ENCODE results near the gene TMUB1. TPM values are rescaled to one million over a fixed set of nuclear protein-coding genes. Genes with fewer than 3 reads are reported as not detected.

TMUB1 gene
- total and polyA plus RNA-seq, 2 donors (not counting 1 experiment from before 2014, with no cell fraction given), result 49.2 to 102 TPM

- no peaks in the 10 kb centered on the region for H3K9me3 ChIP-seq (ENCODE audit: control extremely low read depth in 1 of 3, control insufficient read depth in 2 of 3, insufficient read depth in 1 of 3, low read length in 2 of 3)
- intact Hi-C loops (cut with micrococcal nuclease), result no loop called here
- no peaks in the 10 kb centered on the region for H3K4me1 ChIP-seq (ENCODE audit: control insufficient read depth in 2 of 2, insufficient read depth in 2 of 2, low read length in 2 of 2)
- no peak for ATAC-seq (ENCODE audit: low read depth)
- H3K4me2 ChIP-seq (replicated peaks; ENCODE audit: low read depth, low read length, poor library complexity, severe bottlenecking), result no peak overlapping the region
- Mint-ChIP-seq H3K4me1 (no peaks in the 10 kb centered on the region), H3K9me3 (ENCODE audit: insufficient read depth) (no peaks in the 10 kb centered on the region), H3K27ac (no peak overlapping the region), H3K4me3 (no peak overlapping the region), H3K27me3 (peaks cover 7% of the 10 kb centered on the region)
- 93% methylated on average over 17 of the region's 17 CpGs for WGBS (ENCODE audit: insufficient coverage)
- peaks cover 0 to 3% (median 0%) of the 10 kb centered on the region in 4 experiments for H3K27me3 ChIP-seq (replicated peaks in 1 of 4; ENCODE audit: control extremely low read depth in 1 of 4, control insufficient read depth in 3 of 4, insufficient read depth in 4 of 4, low read length in 3 of 4)
- H3K4me3 ChIP-seq (ENCODE audit: control extremely low read depth in 1 of 5, extremely low read depth in 1 of 5, insufficient read depth in 1 of 5, low read depth in 2 of 5, low read length in 4 of 5), result no peak overlapping the region
- no peak overlapping the region for H3K9ac ChIP-seq (ENCODE audit: low read length)
- DNase-seq, result no peak
- H3K79me2 ChIP-seq (ENCODE audit: control insufficient read depth, insufficient read depth, low read length), result no peaks in the 10 kb centered on the region
- H3K27ac ChIP-seq (ENCODE audit: low read length in 2 of 2), result no peak overlapping the region
- no peak overlapping the region for H2AFZ ChIP-seq (ENCODE audit: insufficient read depth, low read depth, low read length, poor library complexity, severe bottlenecking)
- ChIA-PET CTCF (interaction anchor here (1.1 kb wide), 1 partner anchor 14 kb away, joined by 3 read pairs; no protein-coding TSS in a partner anchor), POLR2A (no interaction called here)
- no peak for TF ChIP-seq CTCF (IDR thresholded peaks at IDR 0.05)
- no peaks in the 10 kb centered on the region for H3K36me3 ChIP-seq (replicated peaks in 1 of 2; ENCODE audit: control extremely low read depth in 1 of 2, control insufficient read depth in 1 of 2, extremely low read depth in 1 of 2, insufficient read depth in 2 of 2, low read length in 1 of 2)
- no peaks in the 10 kb centered on the region for H4K20me1 ChIP-seq (ENCODE audit: control insufficient read depth, insufficient read depth, low read length, poor library complexity, severe bottlenecking)
These were observed 12.7 kb upstream of the TMUB1 start for GRCh38 chr7:151095828-151096475.

- no peaks in the 10 kb centered on the region for H3K79me2 ChIP-seq (ENCODE audit: control insufficient read depth, insufficient read depth, low read length)
- 92% methylated on average over 8 of the region's 10 CpGs for WGBS (ENCODE audit: insufficient coverage)
- no peaks in the 10 kb centered on the region for H3K4me1 Mint-ChIP-seq
These were observed 12.0 kb upstream of the TMUB1 start for GRCh38 chr7:151095123-151095797.

More at GRCh38 chr7:151095123-151095797, 12.0 kb upstream of the TMUB1 start:
- Histone ChIP-seq H4K20me1 (ENCODE audit: control insufficient read depth, insufficient read depth, low read length, poor library complexity, severe bottlenecking) (no peaks in the 10 kb centered on the region), H3K4me2 (replicated peaks; ENCODE audit: low read depth, low read length, poor library complexity, severe bottlenecking) (no peak overlapping the region), H2AFZ (ENCODE audit: insufficient read depth, low read depth, low read length, poor library complexity, severe bottlenecking) (no peak overlapping the region), H3K9me3 (ENCODE audit: control extremely low read depth in 1 of 3, control insufficient read depth in 2 of 3, insufficient read depth in 1 of 3, low read length in 2 of 3) (no peaks in the 10 kb centered on the region), H3K4me1 (ENCODE audit: control insufficient read depth in 2 of 2, insufficient read depth in 2 of 2, low read length in 2 of 2) (no peaks in the 10 kb centered on the region), H3K9ac (ENCODE audit: low read length) (no peak overlapping the region), H3K4me3 (ENCODE audit: control extremely low read depth in 1 of 5, extremely low read depth in 1 of 5, insufficient read depth in 1 of 5, low read depth in 2 of 5, low read length in 4 of 5) (no peak overlapping the region), H3K36me3 (replicated peaks in 1 of 2; ENCODE audit: control extremely low read depth in 1 of 2, control insufficient read depth in 1 of 2, extremely low read depth in 1 of 2, insufficient read depth in 2 of 2, low read length in 1 of 2) (no peaks in the 10 kb centered on the region), H3K27ac (ENCODE audit: low read length in 2 of 2) (no peak overlapping the region), H3K27me3 (replicated peaks in 1 of 4; ENCODE audit: control extremely low read depth in 1 of 4, control insufficient read depth in 3 of 4, insufficient read depth in 4 of 4, low read length in 3 of 4) (peaks cover 0 to 3% (median 0%) of the 10 kb centered on the region in 4 experiments)
- POLR2A ChIA-PET, result no interaction called here
- Mint-ChIP-seq H3K27me3 (peaks cover 7% of the 10 kb centered on the region), H3K9me3 (ENCODE audit: insufficient read depth) (no peaks in the 10 kb centered on the region), H3K27ac (no peak overlapping the region), H3K4me3 (no peak overlapping the region)
- DNase-seq, result no peak
- TF ChIP-seq CTCF (IDR thresholded peaks at IDR 0.05) (no peak), EZH2 (IDR thresholded peaks at IDR 0.05; ENCODE audit: borderline replicate concordance, insufficient read depth, low read depth, low read length, poor library complexity, severe bottlenecking) (no peak)
- no peak for ATAC-seq (ENCODE audit: low read depth)
- CTCF ChIA-PET, result interaction anchor here (1.1 kb wide), 1 partner anchor 15 kb away, joined by 3 read pairs; no protein-coding TSS in a partner anchor
- intact Hi-C loops (cut with micrococcal nuclease), result no loop called here

Measured in B cell (primary cell).